ENCODE results near the gene SMURF2. TPM values are rescaled to one million over a fixed set of nuclear protein-coding genes. Genes with fewer than 3 reads are reported as not detected.

Gene SMURF2
- total and polyA plus RNA-seq, 9 of the 15 experiments (the other 6 are each of a cell fraction or from before 2014, with no cell fraction given), result 3.8 to 22.0 (median 14.8) TPM

- Histone ChIP-seq H3K9me3 (replicated peaks; ENCODE audit: control insufficient read depth, insufficient read depth, low read depth, low read length) (no peaks in the 10 kb centered on the region), H3K36me3 (ENCODE audit: control insufficient read depth, insufficient read depth, low read length) (peaks cover 100% of the 10 kb centered on the region), H3K4me1 (replicated peaks in 1 of 2; ENCODE audit: control insufficient read depth in 2 of 2, insufficient read depth in 2 of 2, low read length in 2 of 2) (peaks cover 0 to 19% of the 10 kb centered on the region in 2 experiments; a peak in 3 of 5 replicates), H3K4me3 (no peak overlapping the region), H3K79me2 (ENCODE audit: control insufficient read depth, insufficient read depth, low read length) (no peaks in the 10 kb centered on the region), H4K20me1 (replicated peaks; ENCODE audit: control insufficient read depth, insufficient read depth, low read length) (no peaks in the 10 kb centered on the region), H3K9me1 (ENCODE audit: control insufficient read depth, insufficient read depth, low read length) (no peaks in the 10 kb centered on the region), H3K27ac (ENCODE audit: extremely low read depth, low read depth, low read length) (no peak overlapping the region), H3K4me2 (ENCODE audit: insufficient read depth, low read length) (no peak overlapping the region), H3K9ac (ENCODE audit: insufficient read depth in 1 of 2, low read depth in 2 of 2, low read length in 2 of 2) (no peak overlapping the region), H2AFZ (ENCODE audit: low read depth, low read length) (no peak overlapping the region), H3K27me3 (ENCODE audit: control insufficient read depth in 2 of 2, insufficient read depth in 2 of 2, low read length in 2 of 2) (no peaks in the 10 kb centered on the region)
- intact Hi-C loops (cut with micrococcal nuclease), result loop anchor here (2.0 to 10.0 kb wide), 2 partner anchors 69 to 111 kb away; no protein-coding TSS in a partner anchor
- ATAC-seq (peak; percentile 4; the same call in 1 of the 3 replicates), FAIRE-seq (no peak), DNase-seq (ENCODE audit: extremely low read depth in 1 of 4, low spot score in 3 of 4) (peak in 2 of 4 experiments; percentile 20 to 22)
- POLR2A ChIA-PET, result interaction anchor here (0.5 to 4.1 kb wide), 7 partner anchors 9 to 126 kb away, joined by 3 to 36 read pairs (median 3); partner anchors contain the start of genes CEP95 and DDX5
- CTCF ChIA-PET (ENCODE audit: low intra/inter-chr PET ratio), result interaction anchor here (0.5 kb wide), 1 partner anchor 128 kb away, joined by 3 read pairs; no protein-coding TSS in a partner anchor
- no TSS peak for BruUV-seq (replicated peaks)
- in situ Hi-C loops (cut with MboI), result no loop called here
- WGBS (ENCODE audit: insufficient coverage, low coverage, missing lambda C conversion rate), result 76% methylated on average over 3 of the region's 3 CpGs
- TF ChIP-seq MYNN (IDR thresholded peaks at IDR 0.05), result 0 out of 2 replicates have a peak, but pooled peaks have one; percentile 1
- no peak for TF ChIP-seq MYNN (CRISPR knock-in tag; IDR thresholded peaks at IDR 0.05)
- no peak for TF ChIP-seq MAZ (CRISPR knock-in tag; conservative IDR thresholded peaks at IDR 0.05 in 1 of 2, IDR thresholded peaks at IDR 0.05 in 1 of 2)
- no peak for TF ChIP-seq HMBOX1 (IDR thresholded peaks at IDR 0.05)
- TF ChIP-seq, protein P1, sequence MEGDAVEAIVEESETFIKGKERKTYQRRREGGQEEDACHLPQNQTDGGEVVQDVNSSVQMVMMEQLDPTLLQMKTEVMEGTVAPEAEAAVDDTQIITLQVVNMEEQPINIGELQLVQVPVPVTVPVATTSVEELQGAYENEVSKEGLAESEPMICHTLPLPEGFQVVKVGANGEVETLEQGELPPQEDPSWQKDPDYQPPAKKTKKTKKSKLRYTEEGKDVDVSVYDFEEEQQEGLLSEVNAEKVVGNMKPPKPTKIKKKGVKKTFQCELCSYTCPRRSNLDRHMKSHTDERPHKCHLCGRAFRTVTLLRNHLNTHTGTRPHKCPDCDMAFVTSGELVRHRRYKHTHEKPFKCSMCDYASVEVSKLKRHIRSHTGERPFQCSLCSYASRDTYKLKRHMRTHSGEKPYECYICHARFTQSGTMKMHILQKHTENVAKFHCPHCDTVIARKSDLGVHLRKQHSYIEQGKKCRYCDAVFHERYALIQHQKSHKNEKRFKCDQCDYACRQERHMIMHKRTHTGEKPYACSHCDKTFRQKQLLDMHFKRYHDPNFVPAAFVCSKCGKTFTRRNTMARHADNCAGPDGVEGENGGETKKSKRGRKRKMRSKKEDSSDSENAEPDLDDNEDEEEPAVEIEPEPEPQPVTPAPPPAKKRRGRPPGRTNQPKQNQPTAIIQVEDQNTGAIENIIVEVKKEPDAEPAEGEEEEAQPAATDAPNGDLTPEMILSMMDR (IDR thresholded peaks at IDR 0.05 in 2 of 3, conservative IDR thresholded peaks at IDR 0.05 in 1 of 3; ENCODE audit: insufficient read depth in 2 of 3, low read depth in 1 of 3, low read length in 3 of 3), result 0 out of 6 replicates have a peak, but pooled peaks have one; percentile 10 to 12 (median 12)
- TF ChIP-seq POLR2G (IDR thresholded peaks at IDR 0.05; ENCODE audit: low read depth, low read length), result 0 out of 2 replicates have a peak, but pooled peaks have one; percentile 19
- TF ChIP-seq CTCFL (IDR thresholded peaks at IDR 0.05; ENCODE audit: borderline replicate concordance, insufficient read depth, low read depth, low read length, poor library complexity, severe bottlenecking), result peak; percentile 3
Measured at GRCh38 chr17:64534187-64534586, 127.9 kb downstream of the SMURF2 start.

Measured in K562 (cell line).